ENCODE results near the gene ZBTB46.

Gene ZBTB46

GRCh38 chr20:63734111-63734945, 96.7 kb downstream of the ZBTB46 start:
- H2AFZ ChIP-seq (ENCODE audit: insufficient read depth, low read length, poor library complexity) = no peak overlapping the region
- H3K9ac ChIP-seq (ENCODE audit: low read length) = no peak overlapping the region
- peaks cover 2% of the 10 kb centered on the region for H3K79me1 ChIP-seq (ENCODE audit: low read length)
- no peak overlapping the region for H2BK5ac ChIP-seq (ENCODE audit: low read depth, low read length, poor library complexity)
- no peak overlapping the region for H3K27ac ChIP-seq (ENCODE audit: low read depth, low read length)
- H4K91ac ChIP-seq (ENCODE audit: low read depth, low read length) = no peak overlapping the region
- H3K4me3 ChIP-seq (ENCODE audit: low read depth, low read length) = no peak overlapping the region
- no peak for DNase-seq
- H3K27me3 ChIP-seq (ENCODE audit: insufficient read depth, low read length) = no peaks in the 10 kb centered on the region
- H3K23ac ChIP-seq (ENCODE audit: low read length) = no peak overlapping the region
- no peak overlapping the region for H3K14ac ChIP-seq (ENCODE audit: low read length)
- no peak overlapping the region for H2BK120ac ChIP-seq (ENCODE audit: insufficient read depth, low read length, poor library complexity)
- WGBS (ENCODE audit: extremely low coverage, insufficient coverage, insufficient read length) = no CpG with 5 or more reads among the region's 25 CpGs
- peaks cover 37 to 39% of the 10 kb centered on the region in 2 experiments for H3K36me3 ChIP-seq (ENCODE audit: control insufficient read depth in 1 of 2, insufficient read depth in 2 of 2, low read length in 2 of 2)
- H3K4me2 ChIP-seq (ENCODE audit: low read length) = no peak overlapping the region
- H3K18ac ChIP-seq (ENCODE audit: low read length) = no peak overlapping the region
- peaks cover 8% of the 10 kb centered on the region for H3K9me3 ChIP-seq (ENCODE audit: insufficient read depth, low read depth, low read length)
- H3K79me2 ChIP-seq (ENCODE audit: control insufficient read depth, insufficient read depth, low read length, poor library complexity) = no peaks in the 10 kb centered on the region
- H3K4me1 ChIP-seq (ENCODE audit: control insufficient read depth in 1 of 2, insufficient read depth in 2 of 2, low read length in 2 of 2) = peaks cover 6 to 8% of the 10 kb centered on the region in 2 experiments
- H4K12ac ChIP-seq (ENCODE audit: low read depth, low read length) = no peak overlapping the region
- no peak overlapping the region for H2AK5ac ChIP-seq (ENCODE audit: low read length)
- no peak overlapping the region for H4K8ac ChIP-seq (ENCODE audit: low read depth, low read length)
- no peak overlapping the region for H3K4ac ChIP-seq (ENCODE audit: low read depth, low read length)
- no peak overlapping the region for H2BK12ac ChIP-seq (ENCODE audit: low read length)

GRCh38 chr20:63733579-63734081, 97.4 kb downstream of the ZBTB46 start:
- Histone ChIP-seq H4K8ac (ENCODE audit: low read depth, low read length) (no peak overlapping the region), H3K4me3 (ENCODE audit: low read depth, low read length) (no peak overlapping the region), H3K4ac (ENCODE audit: low read depth, low read length) (no peak overlapping the region), H4K91ac (ENCODE audit: low read depth, low read length) (no peak overlapping the region), H3K4me1 (ENCODE audit: control insufficient read depth in 1 of 2, insufficient read depth in 2 of 2, low read length in 2 of 2) (peaks cover 4 to 5% of the 10 kb centered on the region in 2 experiments), H3K9ac (ENCODE audit: low read length) (no peak overlapping the region), H3K27ac (ENCODE audit: low read depth, low read length) (no peak overlapping the region), H3K36me3 (ENCODE audit: control insufficient read depth in 1 of 2, insufficient read depth in 2 of 2, low read length in 2 of 2) (peaks cover 37 to 39% of the 10 kb centered on the region in 2 experiments), H2AK5ac (ENCODE audit: low read length) (no peak overlapping the region), H3K9me3 (ENCODE audit: insufficient read depth, low read depth, low read length) (peaks cover 8% of the 10 kb centered on the region), H2AFZ (ENCODE audit: insufficient read depth, low read length, poor library complexity) (no peak overlapping the region), H3K14ac (ENCODE audit: low read length) (no peak overlapping the region), H3K27me3 (ENCODE audit: insufficient read depth, low read length) (no peaks in the 10 kb centered on the region), H2BK12ac (ENCODE audit: low read length) (no peak overlapping the region), H3K4me2 (ENCODE audit: low read length) (no peak overlapping the region), H2BK120ac (ENCODE audit: insufficient read depth, low read length, poor library complexity) (no peak overlapping the region), H3K79me2 (ENCODE audit: control insufficient read depth, insufficient read depth, low read length, poor library complexity) (no peaks in the 10 kb centered on the region), H4K12ac (ENCODE audit: low read depth, low read length) (no peak overlapping the region), H3K23ac (ENCODE audit: low read length) (no peak overlapping the region), H3K79me1 (ENCODE audit: low read length) (no peaks in the 10 kb centered on the region), H2BK5ac (ENCODE audit: low read depth, low read length, poor library complexity) (no peak overlapping the region), H3K18ac (ENCODE audit: low read length) (no peak overlapping the region)
- DNase-seq = no peak
- WGBS (ENCODE audit: extremely low coverage, insufficient coverage, insufficient read length) = no CpG with 5 or more reads among the region's 18 CpGs

DNA sequence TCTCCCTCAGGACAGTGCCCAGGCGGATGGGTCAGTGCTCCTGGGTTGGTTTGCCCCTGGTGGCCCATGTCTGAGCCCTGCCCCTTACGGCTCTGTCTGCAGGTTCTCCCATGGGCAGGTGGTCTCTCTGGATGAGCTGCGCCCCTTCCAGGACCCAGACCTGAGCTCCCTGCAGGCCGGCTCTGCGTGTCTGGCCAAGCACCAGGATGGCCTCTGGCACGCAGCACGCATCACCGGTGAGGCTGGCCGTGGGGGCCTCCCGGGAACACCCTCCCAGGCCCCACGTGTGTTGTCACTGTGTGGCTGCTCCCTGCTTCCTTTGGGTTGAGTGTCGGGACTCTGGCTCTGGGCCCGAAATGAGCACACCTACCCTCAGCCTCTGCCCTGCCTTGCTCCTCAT, 97.9 kb downstream of the ZBTB46 start:
- H3K79me1 ChIP-seq (ENCODE audit: low read length) = no peaks in the 10 kb centered on the region
- H2AK5ac ChIP-seq (ENCODE audit: low read length) = no peak overlapping the region
- no peak overlapping the region for H4K8ac ChIP-seq (ENCODE audit: low read depth, low read length)
- peaks cover 37 to 44% of the 10 kb centered on the region in 2 experiments for H3K36me3 ChIP-seq (ENCODE audit: control insufficient read depth in 1 of 2, insufficient read depth in 2 of 2, low read length in 2 of 2)
- no peak overlapping the region for H2BK5ac ChIP-seq (ENCODE audit: low read depth, low read length, poor library complexity)
- no peak overlapping the region for H4K91ac ChIP-seq (ENCODE audit: low read depth, low read length)
- H3K79me2 ChIP-seq (ENCODE audit: control insufficient read depth, insufficient read depth, low read length, poor library complexity) = no peaks in the 10 kb centered on the region
- no peak overlapping the region for H2BK120ac ChIP-seq (ENCODE audit: insufficient read depth, low read length, poor library complexity)
- no peak overlapping the region for H3K23ac ChIP-seq (ENCODE audit: low read length)
- H3K4me2 ChIP-seq (ENCODE audit: low read length) = no peak overlapping the region
- H3K9ac ChIP-seq (ENCODE audit: low read length) = no peak overlapping the region
- H3K18ac ChIP-seq (ENCODE audit: low read length) = no peak overlapping the region
- DNase-seq = no peak
- peaks cover 0 to 1% of the 10 kb centered on the region in 2 experiments for H3K4me1 ChIP-seq (ENCODE audit: control insufficient read depth in 1 of 2, insufficient read depth in 2 of 2, low read length in 2 of 2)
- no CpG with 5 or more reads among the region's 13 CpGs for WGBS (ENCODE audit: extremely low coverage, insufficient coverage, insufficient read length)
- H3K4me3 ChIP-seq (ENCODE audit: low read depth, low read length) = no peak overlapping the region
- H3K14ac ChIP-seq (ENCODE audit: low read length) = no peak overlapping the region
- no peak overlapping the region for H2BK12ac ChIP-seq (ENCODE audit: low read length)
- H4K12ac ChIP-seq (ENCODE audit: low read depth, low read length) = no peak overlapping the region
- H3K4ac ChIP-seq (ENCODE audit: low read depth, low read length) = no peak overlapping the region
- no peak overlapping the region for H2AFZ ChIP-seq (ENCODE audit: insufficient read depth, low read length, poor library complexity)
- no peaks in the 10 kb centered on the region for H3K27me3 ChIP-seq (ENCODE audit: insufficient read depth, low read length)
- peaks cover 8% of the 10 kb centered on the region for H3K9me3 ChIP-seq (ENCODE audit: insufficient read depth, low read depth, low read length)
- H3K27ac ChIP-seq (ENCODE audit: low read depth, low read length) = no peak overlapping the region

GRCh38 chr20:63732118-63733095, 98.7 kb downstream of the ZBTB46 start:
- Histone ChIP-seq H3K4me3 (ENCODE audit: low read depth, low read length) (peak overlapping the region; percentile 49), H4K8ac (ENCODE audit: low read depth, low read length) (no peak overlapping the region), H4K12ac (ENCODE audit: low read depth, low read length) (no peak overlapping the region), H3K23ac (ENCODE audit: low read length) (peak overlapping the region; percentile 38), H2AK5ac (ENCODE audit: low read length) (no peak overlapping the region), H3K18ac (ENCODE audit: low read length) (no peak overlapping the region), H3K4me2 (ENCODE audit: low read length) (no peak overlapping the region), H2BK5ac (ENCODE audit: low read depth, low read length, poor library complexity) (no peak overlapping the region), H2BK12ac (ENCODE audit: low read length) (no peak overlapping the region), H3K27ac (ENCODE audit: low read depth, low read length) (no peak overlapping the region), H3K9me3 (ENCODE audit: insufficient read depth, low read depth, low read length) (peaks cover 8% of the 10 kb centered on the region), H3K79me1 (ENCODE audit: low read length) (no peaks in the 10 kb centered on the region), H3K14ac (ENCODE audit: low read length) (no peak overlapping the region), H3K27me3 (ENCODE audit: insufficient read depth, low read length) (no peaks in the 10 kb centered on the region), H3K4me1 (ENCODE audit: control insufficient read depth in 1 of 2, insufficient read depth in 2 of 2, low read length in 2 of 2) (no peaks in the 10 kb centered on the region), H4K91ac (ENCODE audit: low read depth, low read length) (no peak overlapping the region), H2AFZ (ENCODE audit: insufficient read depth, low read length, poor library complexity) (no peak overlapping the region), H3K4ac (ENCODE audit: low read depth, low read length) (no peak overlapping the region), H3K36me3 (ENCODE audit: control insufficient read depth in 1 of 2, insufficient read depth in 2 of 2, low read length in 2 of 2) (peaks cover 37 to 45% of the 10 kb centered on the region in 2 experiments), H2BK120ac (ENCODE audit: insufficient read depth, low read length, poor library complexity) (no peak overlapping the region), H3K9ac (ENCODE audit: low read length) (no peak overlapping the region), H3K79me2 (ENCODE audit: control insufficient read depth, insufficient read depth, low read length, poor library complexity) (no peaks in the 10 kb centered on the region)
- no peak for DNase-seq
- 91% methylated on average over 10 of the region's 38 CpGs for WGBS (ENCODE audit: extremely low coverage, insufficient coverage, insufficient read length)

Measured in trophoblast cell (in vitro differentiated cells and primary cell).